Measurements from ENCODE around the gene KLHL17.

Gene KLHL17

GRCh38 chr1:962381-963300 is 2.3 kb downstream of the KLHL17 start:
- Histone ChIP-seq H3K36me3 (ENCODE audit: insufficient read depth) (no peaks in the 10 kb centered on the region), H3K4me1 (ENCODE audit: low read depth, poor library complexity, severe bottlenecking) (peaks cover 33% of the 10 kb centered on the region), H3K27me3 (ENCODE audit: insufficient read depth, low read depth) (no peaks in the 10 kb centered on the region; the same call in 1 of the 2 replicates), H4K20me1 (ENCODE audit: insufficient read depth) (no peaks in the 10 kb centered on the region), H3K9ac (no peak overlapping the region), H3K4me2 (no peak overlapping the region), H3K79me2 (ENCODE audit: insufficient read depth, low read depth) (peaks cover 13% of the 10 kb centered on the region), H2AFZ (ENCODE audit: low read depth) (no peak overlapping the region), H3K4me3 (IDR thresholded peaks at IDR 0.05; ENCODE audit: insufficient read depth, low read depth, low read length) (no peak overlapping the region), H3K27ac (no peak overlapping the region)
- no peak for TF ChIP-seq CTCF (conservative IDR thresholded peaks at IDR 0.05; ENCODE audit: low read depth, low read length)

- no peak overlapping the region for H3K9ac ChIP-seq
- H3K79me2 ChIP-seq (ENCODE audit: insufficient read depth, low read depth) = peaks cover 7% of the 10 kb centered on the region
- no peak overlapping the region for H3K27ac ChIP-seq
- peaks cover 27% of the 10 kb centered on the region for H3K4me1 ChIP-seq (ENCODE audit: low read depth, poor library complexity, severe bottlenecking)
- H3K4me3 ChIP-seq (IDR thresholded peaks at IDR 0.05; ENCODE audit: insufficient read depth, low read depth, low read length) = no peak overlapping the region
- H3K36me3 ChIP-seq (ENCODE audit: insufficient read depth) = no peaks in the 10 kb centered on the region
- H2AFZ ChIP-seq (ENCODE audit: low read depth) = no peak overlapping the region
- no peaks in the 10 kb centered on the region for H4K20me1 ChIP-seq (ENCODE audit: insufficient read depth)
- H3K27me3 ChIP-seq (ENCODE audit: insufficient read depth, low read depth) = no peaks in the 10 kb centered on the region; the same call in 1 of the 2 replicates
- TF ChIP-seq CTCF (conservative IDR thresholded peaks at IDR 0.05; ENCODE audit: low read depth, low read length) = no peak
- H3K4me2 ChIP-seq = no peak overlapping the region
These were observed 2.9 kb downstream of the KLHL17 start for GRCh38 chr1:963301-963651.

GRCh38 chr1:963746-964525 is 3.6 kb downstream of the KLHL17 start:
- no peak for TF ChIP-seq CTCF (conservative IDR thresholded peaks at IDR 0.05; ENCODE audit: low read depth, low read length)
- H3K4me3 ChIP-seq (IDR thresholded peaks at IDR 0.05; ENCODE audit: insufficient read depth, low read depth, low read length) = no peak overlapping the region
- H3K9ac ChIP-seq = no peak overlapping the region
- H3K27me3 ChIP-seq (ENCODE audit: insufficient read depth, low read depth) = no peaks in the 10 kb centered on the region; the same call in 1 of the 2 replicates
- H3K79me2 ChIP-seq (ENCODE audit: insufficient read depth, low read depth) = peaks cover under 1% of the 10 kb centered on the region
- H4K20me1 ChIP-seq (ENCODE audit: insufficient read depth) = no peaks in the 10 kb centered on the region
- no peak overlapping the region for H3K27ac ChIP-seq
- H2AFZ ChIP-seq (ENCODE audit: low read depth) = no peak overlapping the region
- H3K4me2 ChIP-seq = no peak overlapping the region
- no peaks in the 10 kb centered on the region for H3K36me3 ChIP-seq (ENCODE audit: insufficient read depth)
- peaks cover 27% of the 10 kb centered on the region for H3K4me1 ChIP-seq (ENCODE audit: low read depth, poor library complexity, severe bottlenecking)

- Histone ChIP-seq H3K4me3 (IDR thresholded peaks at IDR 0.05; ENCODE audit: insufficient read depth, low read depth, low read length) (no peak overlapping the region), H3K27me3 (ENCODE audit: insufficient read depth, low read depth) (no peaks in the 10 kb centered on the region), H3K4me1 (ENCODE audit: low read depth, poor library complexity, severe bottlenecking) (peaks cover 22% of the 10 kb centered on the region), H3K9ac (no peak overlapping the region), H3K4me2 (no peak overlapping the region), H4K20me1 (ENCODE audit: insufficient read depth) (no peaks in the 10 kb centered on the region), H3K79me2 (ENCODE audit: insufficient read depth, low read depth) (no peaks in the 10 kb centered on the region), H2AFZ (ENCODE audit: low read depth) (no peak overlapping the region), H3K36me3 (ENCODE audit: insufficient read depth) (no peaks in the 10 kb centered on the region), H3K27ac (no peak overlapping the region)
- TF ChIP-seq CTCF (conservative IDR thresholded peaks at IDR 0.05; ENCODE audit: low read depth, low read length) = no peak
These were observed 4.5 kb downstream of the KLHL17 start for GRCh38 chr1:964691-965525.

Data from KMS-11 (cell line).